NCI-H146 (cell line): ENCODE data around the gene AGPAT1.
"Not testable (repeated sequence)": the region's sequence is repeated elsewhere in the genome, so short reads cannot be mapped to it uniquely, and the experiment has no call there.

Experiments used
- DNase-seq: peaks from one replicate; lab custom pipeline; 2025; lab: John Stamatoyannopoulos, UW

Gene AGPAT1

GRCh38 chr6:32186151-32186840, 10.4 kb upstream of the AGPAT1 start:
- not testable (repeated sequence) for DNase-seq

DNA sequence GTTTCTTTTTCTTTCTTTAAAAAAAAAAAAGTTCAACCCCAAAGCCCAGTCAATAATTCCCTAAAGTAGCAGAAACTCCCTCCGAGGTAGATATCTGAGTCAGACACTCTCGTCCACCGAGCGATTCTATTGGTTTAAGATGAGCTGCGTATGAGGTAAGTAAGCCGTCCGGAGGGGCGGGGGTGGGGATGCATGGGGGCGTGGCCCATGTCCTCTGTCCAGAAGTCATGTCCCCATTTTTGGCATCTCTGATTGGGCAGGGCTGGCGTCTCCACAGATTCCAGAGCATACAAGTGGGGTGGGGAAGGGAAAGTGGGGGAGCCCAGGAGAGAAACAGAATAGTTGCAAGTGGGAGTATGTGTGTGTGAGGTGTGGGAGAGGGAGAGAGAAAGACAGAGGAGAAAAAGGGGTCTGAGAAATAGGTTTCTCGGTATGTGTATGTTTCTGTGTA, 9.8 kb upstream of the AGPAT1 start:
- DNase-seq = not testable (repeated sequence)

DNA sequence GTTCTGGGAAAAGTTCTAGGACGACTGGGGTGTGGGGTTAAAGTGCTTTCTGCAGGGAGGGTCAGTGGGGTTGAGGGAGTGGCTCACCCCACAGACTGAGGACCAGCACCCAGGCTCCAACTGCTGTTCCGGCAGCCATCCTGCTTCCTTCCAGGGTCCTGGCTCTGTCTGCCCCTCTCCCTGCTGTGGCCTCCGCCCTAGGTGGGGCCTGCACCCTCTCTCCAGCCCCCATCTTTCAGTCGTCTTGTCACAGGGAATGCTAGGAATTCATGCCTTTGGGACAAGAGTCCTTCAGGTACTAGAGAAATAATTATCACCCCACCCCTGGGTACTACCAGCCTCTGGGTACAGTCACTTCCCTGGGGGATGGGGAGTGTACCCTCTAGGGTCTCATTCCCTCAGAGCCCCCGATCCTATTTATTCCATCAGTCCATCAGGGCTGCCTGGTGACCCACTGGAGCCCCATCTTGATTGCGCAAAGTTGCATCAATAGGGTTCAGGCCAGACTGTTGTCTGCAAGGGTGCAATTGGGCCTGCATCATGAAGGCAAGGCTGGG, 8.3 kb upstream of the AGPAT1 start, which contains the start of gene AGER:
Gene AGER (minus strand): TSS at position 170 of the 557 bp plus-strand sequence. CDS start 31 bp downstream, at position 139.
- DNase-seq = no peak

- DNase-seq = no peak
Observed at GRCh38 chr6:32183483-32184083, 7.7 kb upstream of the AGPAT1 start.

DNA sequence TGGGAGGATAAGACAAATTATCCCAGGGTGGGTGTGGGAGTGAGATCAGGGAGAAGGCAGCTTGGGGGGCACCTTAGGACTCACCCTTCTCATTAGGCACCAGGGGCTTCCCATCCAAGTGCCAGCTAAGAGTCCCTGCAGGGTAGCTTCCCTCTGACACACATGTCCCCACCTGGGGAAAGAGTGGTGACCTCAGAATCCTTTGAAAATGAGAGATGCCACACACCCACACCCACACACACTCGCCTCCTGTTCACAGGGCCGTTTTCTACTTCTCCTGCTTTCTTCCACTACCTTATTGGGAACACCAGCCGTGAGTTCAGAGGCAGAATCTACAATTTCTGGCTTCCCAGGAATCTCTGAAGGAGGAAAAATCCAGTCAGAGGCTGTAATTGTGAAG, 7.1 kb upstream of the AGPAT1 start:
- DNase-seq = no peak

DNA sequence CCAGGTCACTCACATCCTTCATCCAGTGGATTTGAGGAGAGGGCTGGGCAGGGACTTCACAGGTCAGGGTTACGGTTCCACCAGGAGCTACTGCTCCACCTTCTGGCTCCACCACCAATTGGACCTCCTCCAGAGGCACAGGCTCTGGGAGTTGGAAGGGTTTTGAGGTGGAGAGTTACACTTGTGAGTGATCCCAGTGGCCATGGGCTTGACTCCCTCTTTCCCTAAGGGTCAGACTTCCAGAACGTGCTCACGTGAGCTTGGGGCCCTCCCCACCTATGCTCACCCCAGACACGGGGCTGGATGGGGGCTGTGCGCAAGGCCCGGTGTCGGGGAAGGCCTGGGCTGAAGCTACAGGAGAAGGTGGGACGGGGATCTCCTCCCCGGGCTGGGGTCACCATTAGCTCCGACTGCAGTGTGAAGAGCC, 6.7 kb upstream of the AGPAT1 start:
- no peak for DNase-seq

- no peak for DNase-seq
Observed at GRCh38 chr6:32181915-32182529, 6.1 kb upstream of the AGPAT1 start.

DNA sequence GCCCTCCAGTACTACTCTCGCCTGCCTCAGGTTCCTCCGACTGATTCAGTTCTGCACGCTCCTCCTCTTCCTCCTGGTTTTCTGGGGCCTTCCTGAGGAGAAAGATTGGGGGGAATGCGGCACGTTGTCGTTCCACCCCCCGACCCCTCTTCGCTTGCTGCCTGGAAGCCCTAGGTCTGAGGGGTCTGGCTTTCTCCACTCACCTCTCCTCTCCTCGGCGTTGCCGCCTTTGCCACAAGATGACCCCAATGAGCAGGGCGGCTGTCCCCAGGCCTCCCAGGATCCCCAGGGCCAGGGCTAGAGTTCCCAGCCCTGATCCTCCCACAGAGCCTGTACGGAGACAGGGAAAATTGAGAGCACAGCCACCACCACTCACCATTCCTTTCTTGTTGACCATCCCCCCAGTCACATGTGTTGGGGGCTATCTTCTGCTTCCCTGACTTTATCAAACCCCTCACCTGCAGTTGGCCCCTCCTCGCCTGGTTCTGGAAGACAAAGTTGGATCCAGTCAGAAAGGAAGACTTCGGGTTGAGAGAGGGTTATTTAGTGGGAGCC, 5.3 kb upstream of the AGPAT1 start:
- DNase-seq = no peak

DNA sequence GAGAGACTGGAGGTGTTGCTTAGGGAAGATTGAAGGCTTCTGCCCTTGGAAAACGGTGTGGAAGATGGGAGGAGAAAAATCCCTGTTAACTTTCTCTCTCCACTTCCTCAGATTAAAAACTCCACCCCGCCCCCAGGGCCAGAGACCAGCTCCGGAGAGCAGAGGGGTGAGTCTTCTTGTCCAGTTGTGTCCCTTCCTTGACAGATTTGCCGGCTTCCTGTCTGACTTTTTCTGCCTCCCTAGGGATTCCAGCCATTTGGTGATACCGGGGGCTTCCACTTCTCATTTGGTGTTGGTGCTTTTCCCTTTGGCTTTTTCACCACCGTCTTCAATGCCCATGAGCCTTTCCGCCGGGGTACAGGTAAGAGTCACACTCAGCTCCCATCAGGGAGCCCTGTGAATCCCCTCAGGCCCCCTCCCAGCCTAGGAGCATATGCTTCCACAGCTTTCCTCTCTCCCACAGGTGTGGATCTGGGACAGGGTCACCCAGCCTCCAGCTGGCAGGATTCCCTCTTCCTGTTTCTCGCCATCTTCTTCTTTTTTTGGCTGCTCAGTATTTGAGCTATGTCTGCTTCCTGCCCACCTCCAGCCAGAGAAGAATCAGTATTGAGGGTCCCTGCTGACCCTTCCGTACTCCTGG, 4.0 kb upstream of the AGPAT1 start:
- DNase-seq = no peak

DNA sequence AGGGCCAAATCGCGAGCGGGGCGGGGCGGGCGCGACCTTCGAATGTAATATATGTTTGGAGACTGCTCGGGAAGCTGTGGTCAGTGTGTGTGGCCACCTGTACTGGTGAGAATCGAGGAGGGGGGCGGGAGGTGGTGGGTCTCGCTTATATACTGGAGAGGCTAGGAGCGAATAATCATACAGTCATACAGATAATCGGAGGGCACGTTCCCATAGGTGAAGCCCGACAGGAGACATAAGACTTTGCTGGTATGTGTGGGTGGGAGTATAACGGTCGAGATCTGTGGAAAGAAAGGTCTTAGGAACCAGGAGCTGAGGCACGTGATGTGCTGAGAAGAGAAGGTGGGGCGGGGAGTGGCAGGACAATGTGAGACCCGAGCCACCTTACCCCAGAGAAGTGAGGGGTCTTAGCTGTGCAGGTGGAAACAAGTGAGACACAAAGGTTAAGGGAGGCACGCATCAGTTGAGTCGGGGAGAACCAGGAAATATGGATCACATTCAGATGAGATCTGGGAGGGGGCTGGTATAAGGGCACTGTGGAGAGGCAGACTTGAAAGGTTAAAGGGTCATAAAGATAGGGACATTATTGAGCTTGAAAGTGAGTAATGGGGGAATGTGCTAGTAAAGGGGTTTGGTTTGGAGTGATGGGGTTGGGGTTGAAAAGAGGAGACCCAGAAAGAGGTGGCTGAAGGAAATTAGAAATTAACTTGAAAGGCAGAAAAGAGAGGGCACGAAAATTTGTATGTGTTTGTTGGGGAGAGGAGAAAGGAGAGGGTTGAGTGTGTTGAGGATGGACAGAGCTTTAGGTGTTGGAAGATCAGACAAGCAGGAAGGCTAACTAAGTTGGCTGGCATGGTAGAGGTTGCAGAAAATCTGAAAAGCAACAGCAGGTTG, 2.9 kb upstream of the AGPAT1 start:
- no peak for DNase-seq

- DNase-seq = peak; percentile 99
Observed at GRCh38 chr6:32177788-32178546, 2.1 kb upstream of the AGPAT1 start, which contains the start of gene RNF5. RNF5 (plus strand) TSS chr6:32178405; CDS start chr6:32178512, 107 bp downstream.

DNA sequence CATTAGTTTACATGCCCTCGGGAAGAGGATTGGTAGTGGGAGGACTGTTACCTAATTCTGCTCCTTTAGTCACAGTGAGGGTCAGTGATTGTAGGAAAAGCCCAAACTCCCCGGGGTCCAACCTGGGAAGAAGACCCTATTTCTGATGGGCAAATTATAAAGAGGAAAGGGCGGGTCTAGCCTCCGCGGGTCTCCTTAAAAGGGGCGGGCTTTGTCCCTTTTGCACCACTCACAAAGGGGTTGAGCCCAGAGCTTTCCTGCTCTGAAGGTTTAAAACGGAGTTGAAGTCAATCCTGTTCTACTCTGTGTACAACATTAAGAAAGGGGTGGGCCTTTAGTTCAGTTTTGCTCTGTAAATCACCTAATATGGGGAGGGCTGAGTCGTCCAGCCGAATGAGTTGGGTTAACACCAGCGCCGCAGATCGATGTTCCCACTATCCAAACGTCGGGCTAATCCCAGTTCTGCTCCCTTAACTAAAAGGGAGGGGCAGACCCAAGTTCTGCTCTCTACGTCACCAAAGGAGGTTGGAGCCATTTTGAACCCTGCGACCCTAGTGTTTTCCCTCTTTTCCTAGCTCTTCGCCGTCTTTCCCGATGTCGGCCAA, 1.4 kb upstream of the AGPAT1 start:
- peak; percentile 78 for DNase-seq

GRCh38 chr6:32176476-32177182, 745 bp upstream of the AGPAT1 start:
- peak; percentile 22 for DNase-seq

- no peak for DNase-seq
Observed at GRCh38 chr6:32175322-32175710, 568 bp downstream of the AGPAT1 start.

GRCh38 chr6:32174416-32174815, 1.5 kb downstream of the AGPAT1 start:
- DNase-seq = no peak

GRCh38 chr6:32173051-32173727, 2.7 kb downstream of the AGPAT1 start:
- no peak for DNase-seq

GRCh38 chr6:32171234-32171633, 4.7 kb downstream of the AGPAT1 start:
- DNase-seq = no peak

- DNase-seq = no peak
Observed at GRCh38 chr6:32170294-32170693, 5.6 kb downstream of the AGPAT1 start.
